Esophagus muscularis mucosa (tissue), 4 donors: ENCODE data around the gene CDH6. TPM values are rescaled to one million over a fixed set of nuclear protein-coding genes. Genes with fewer than 3 reads are reported as not detected.

Source experiments
- DNase-seq: peaks from one replicate; pipeline ENCODE4 v3.0.0-alpha.2; 2017; ENCODE audit errors: extremely low spot score
- H3K27ac ChIP-seq, 4 donors: fragments of 200-600 bp; sonication (generic); replicated peaks in 1 of 4; 1 replicate in 3 of 4; 2 replicates in 1 of 4; pipeline ENCODE4 v1.5.1; 2016 to 2019; ENCODE audit warnings: mild to moderate bottlenecking in 1 of 4
- H3K27me3 ChIP-seq, 4 donors: fragments of 200-600 bp; sonication (generic); one replicate each; pipeline versions ENCODE4 v1.5.1 to v1.6.0; 2016 to 2019
- H3K36me3 ChIP-seq, 4 donors: fragments of 200-600 bp; sonication (generic); one replicate each; pipeline ENCODE4 v1.5.1; 2016 to 2019
- H3K4me1 ChIP-seq, 4 donors: fragments of 200-600 bp; sonication (generic); one replicate each; pipeline ENCODE4 v1.5.1; 2016 to 2019
- H3K4me3 ChIP-seq, 4 donors: fragments of 200-600 bp; sonication (generic); 1 replicate in 2 of 4; 2 replicates in 2 of 4; pipeline ENCODE4 v1.5.1; 2016 to 2019; ENCODE audit warnings: mild to moderate bottlenecking in 4 of 4, moderate library complexity in 1 of 4
- H3K9me3 ChIP-seq, 4 donors: fragments of 200-600 bp; sonication (generic); 1 replicate in 3 of 4; 2 replicates in 1 of 4; pipeline ENCODE4 v1.5.1; 2016 to 2019
- EP300 ChIP-seq: sonication (generic); formaldehyde crosslinking; IDR thresholded peaks from one replicate; pipeline ENCODE4 v1.6.1; 2017; ENCODE audit warnings: antibody characterized with exemption
- POLR2A ChIP-seq: fragments of 450-650 bp; IDR thresholded peaks from one replicate; pipeline ENCODE4 v1.6.1; 2017; ENCODE audit warnings: antibody characterized with exemption, moderate library complexity, mild to moderate bottlenecking, low read depth
- POLR2AphosphoS5 ChIP-seq, 2 donors: sonication (generic); formaldehyde crosslinking; IDR thresholded peaks; one replicate each; pipeline ENCODE4 v1.6.1; 2017; ENCODE audit warnings: antibody characterized with exemption in 2 of 2
- WGBS: methylation state at CpG from one replicate; pipeline ENCODE4 v1.1.5; 2018; 5-methylcytosine and 5-hydroxymethylcytosine counted together
- intact Hi-C: fragments of 100-400 bp; cut with DNase I; formaldehyde crosslinking; loops from one replicate; pipeline ENCODE4 v1.15.1; 2023
- total RNA-seq, 4 donors: library from RNA; depleted of rRNA; stranded (reverse); fragments of >200 nt; gene quantifications; one replicate each; pipeline versions ENCODE4 v1.1.0 to v1.2.1, GENCODE V29; 2016
- TF ChIP-seq, protein P1 (sequence below), 3 experiments: fragments of 200-600 bp in 2 of 3; fragments of 450-650 bp in 1 of 3; sonication (generic) in 2 of 3; IDR thresholded peaks; one replicate each; pipeline ENCODE4 v1.5.1; 2017 to 2019; ENCODE audit warnings: antibody characterized with exemption in 3 of 3, mild to moderate bottlenecking in 2 of 3, moderate library complexity in 1 of 3

Gene CDH6
- total RNA-seq, 4 donors from 2014 or later = 0.83 to 5.3 (median 3.9) TPM

DNA sequence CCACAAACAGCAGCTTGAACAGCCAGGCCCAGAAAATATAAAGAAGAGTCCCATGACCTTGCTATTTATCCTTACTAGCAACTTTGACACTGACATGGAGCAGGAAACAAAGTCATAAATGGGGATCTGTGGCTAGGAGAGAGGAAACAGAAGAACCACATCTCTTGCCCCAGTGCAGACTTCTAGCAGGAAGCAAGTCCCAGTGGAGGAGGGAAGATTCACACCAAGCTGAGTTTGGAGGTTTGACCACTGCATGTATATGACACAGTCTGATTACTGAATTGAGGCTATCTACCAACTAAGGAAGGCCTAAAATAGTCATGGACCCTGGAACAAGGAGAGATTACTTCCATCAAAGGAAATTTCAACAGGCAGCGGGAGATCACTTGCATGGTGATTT, 51.4 kb downstream of the CDH6 start:
- intact Hi-C loops = no loop called here
- TF ChIP-seq POLR2AphosphoS5 (IDR thresholded peaks at IDR 0.05) (no peak), EP300 (no peak), POLR2A (no peak)
- TF ChIP-seq, protein P1, sequence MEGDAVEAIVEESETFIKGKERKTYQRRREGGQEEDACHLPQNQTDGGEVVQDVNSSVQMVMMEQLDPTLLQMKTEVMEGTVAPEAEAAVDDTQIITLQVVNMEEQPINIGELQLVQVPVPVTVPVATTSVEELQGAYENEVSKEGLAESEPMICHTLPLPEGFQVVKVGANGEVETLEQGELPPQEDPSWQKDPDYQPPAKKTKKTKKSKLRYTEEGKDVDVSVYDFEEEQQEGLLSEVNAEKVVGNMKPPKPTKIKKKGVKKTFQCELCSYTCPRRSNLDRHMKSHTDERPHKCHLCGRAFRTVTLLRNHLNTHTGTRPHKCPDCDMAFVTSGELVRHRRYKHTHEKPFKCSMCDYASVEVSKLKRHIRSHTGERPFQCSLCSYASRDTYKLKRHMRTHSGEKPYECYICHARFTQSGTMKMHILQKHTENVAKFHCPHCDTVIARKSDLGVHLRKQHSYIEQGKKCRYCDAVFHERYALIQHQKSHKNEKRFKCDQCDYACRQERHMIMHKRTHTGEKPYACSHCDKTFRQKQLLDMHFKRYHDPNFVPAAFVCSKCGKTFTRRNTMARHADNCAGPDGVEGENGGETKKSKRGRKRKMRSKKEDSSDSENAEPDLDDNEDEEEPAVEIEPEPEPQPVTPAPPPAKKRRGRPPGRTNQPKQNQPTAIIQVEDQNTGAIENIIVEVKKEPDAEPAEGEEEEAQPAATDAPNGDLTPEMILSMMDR (IDR thresholded peaks at IDR 0.05) = no peak
- WGBS = 94% methylated on average over 1 of the region's 1 CpG

DNA sequence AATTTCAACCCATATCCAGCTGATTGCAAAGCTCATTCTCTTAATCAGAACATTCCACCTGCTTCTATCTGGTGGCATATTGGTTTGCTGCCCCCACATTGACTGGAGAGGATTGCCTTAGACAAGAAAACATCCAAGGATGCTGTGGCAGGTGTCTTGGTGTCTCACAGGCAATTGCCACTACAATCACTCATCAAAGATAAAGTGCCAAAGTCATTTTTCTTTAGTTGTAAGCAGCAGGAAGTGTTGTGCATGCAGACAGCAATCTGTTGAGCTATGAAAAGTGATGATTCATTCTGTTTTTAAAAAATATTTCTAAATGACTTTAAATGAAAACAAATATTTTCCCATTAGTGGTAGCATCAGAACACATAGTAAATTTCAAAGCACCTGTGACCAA, 53.9 kb downstream of the CDH6 start:
- no peaks in the 10 kb centered on the region for H3K27me3 ChIP-seq
- no peak for TF ChIP-seq POLR2AphosphoS5 (IDR thresholded peaks at IDR 0.05)
- TF ChIP-seq, protein P1 (IDR thresholded peaks at IDR 0.05) = no peak
- TF ChIP-seq POLR2A = no peak
- no peak for TF ChIP-seq EP300
- H3K36me3 ChIP-seq = no peaks in the 10 kb centered on the region
- no peak for DNase-seq
- no peak overlapping the region for H3K4me3 ChIP-seq
- no peaks in the 10 kb centered on the region for H3K4me1 ChIP-seq
- H3K27ac ChIP-seq = no peak overlapping the region
- intact Hi-C loops = no loop called here
- no peaks in the 10 kb centered on the region for H3K9me3 ChIP-seq

More for the DNA sequence above, 51.4 kb downstream of the CDH6 start:
- no peak overlapping the region for H3K4me3 ChIP-seq
- H3K27ac ChIP-seq = no peak overlapping the region
- H3K27me3 ChIP-seq = no peaks in the 10 kb centered on the region
- H3K36me3 ChIP-seq = no peaks in the 10 kb centered on the region
- H3K4me1 ChIP-seq = no peaks in the 10 kb centered on the region
- no peaks in the 10 kb centered on the region for H3K9me3 ChIP-seq
- DNase-seq = no peak

- no peaks in the 10 kb centered on the region for H3K4me1 ChIP-seq
- H3K4me3 ChIP-seq = no peak overlapping the region
- no peaks in the 10 kb centered on the region for H3K36me3 ChIP-seq
- H3K27me3 ChIP-seq = no peaks in the 10 kb centered on the region
- no peak overlapping the region for H3K27ac ChIP-seq
- no peak for DNase-seq
- H3K9me3 ChIP-seq = no peaks in the 10 kb centered on the region
- intact Hi-C loops = no loop called here
- 88% methylated on average over 2 of the region's 3 CpGs for WGBS
- no peak for TF ChIP-seq EP300
These were observed 56.7 kb downstream of the CDH6 start for GRCh38 chr5:31250201-31250600.

GRCh38 chr5:31251032-31251431, 57.5 kb downstream of the CDH6 start:
- Histone ChIP-seq H3K27me3 (no peaks in the 10 kb centered on the region), H3K9me3 (no peaks in the 10 kb centered on the region), H3K27ac (no peak overlapping the region), H3K36me3 (no peaks in the 10 kb centered on the region), H3K4me3 (no peak overlapping the region), H3K4me1 (no peaks in the 10 kb centered on the region)
- 95% methylated on average over 4 of the region's 4 CpGs for WGBS
- TF ChIP-seq POLR2A = no peak
- DNase-seq = no peak
- intact Hi-C loops = no loop called here

GRCh38 chr5:31255041-31255440, 61.6 kb downstream of the CDH6 start:
- Histone ChIP-seq H3K36me3 (no peaks in the 10 kb centered on the region), H3K4me3 (no peak overlapping the region), H3K27ac (no peak overlapping the region), H3K9me3 (no peaks in the 10 kb centered on the region), H3K4me1 (no peaks in the 10 kb centered on the region), H3K27me3 (no peaks in the 10 kb centered on the region)
- intact Hi-C loops = no loop called here
- no peak for DNase-seq
- TF ChIP-seq EP300 (no peak), POLR2A (no peak), POLR2AphosphoS5 (IDR thresholded peaks at IDR 0.05) (no peak)
- TF ChIP-seq, protein P1 (IDR thresholded peaks at IDR 0.05) = no peak
- WGBS = 80% methylated on average over 10 of the region's 10 CpGs

DNA sequence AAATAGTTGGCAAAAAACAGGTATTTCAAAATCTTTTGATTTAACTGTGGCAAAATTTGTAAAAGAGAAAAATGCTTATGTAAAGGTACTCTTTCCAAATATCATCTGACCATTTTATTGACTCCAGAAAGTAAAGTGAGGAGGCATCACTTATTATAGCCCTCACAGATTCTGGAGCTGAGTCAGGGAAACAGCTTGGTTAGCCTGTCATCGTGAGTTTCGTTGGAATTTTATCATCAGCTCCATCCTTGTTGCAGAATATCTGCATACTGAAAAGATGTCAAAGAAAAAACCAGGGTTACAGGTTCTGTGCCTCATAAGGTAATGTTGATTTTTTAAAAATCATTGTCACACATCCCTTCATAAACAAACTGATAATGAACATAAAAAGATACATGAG, 74.8 kb downstream of the CDH6 start:
- TF ChIP-seq POLR2AphosphoS5 (IDR thresholded peaks at IDR 0.05) (no peak), POLR2A (no peak), EP300 (no peak)
- TF ChIP-seq, protein P1 (IDR thresholded peaks at IDR 0.05) = no peak
- H3K27me3 ChIP-seq = peaks cover 0 to 3% (median 0%) of the 10 kb centered on the region in 4 donors
- no peaks in the 10 kb centered on the region for H3K4me1 ChIP-seq

More for the DNA sequence above, 74.8 kb downstream of the CDH6 start:
- intact Hi-C loops = no loop called here
- H3K36me3 ChIP-seq = no peaks in the 10 kb centered on the region
- H3K9me3 ChIP-seq = no peaks in the 10 kb centered on the region
- 67% methylated on average over 2 of the region's 2 CpGs for WGBS
- H3K27ac ChIP-seq = no peak overlapping the region
- H3K4me3 ChIP-seq = no peak overlapping the region
- DNase-seq = no peak
